Right lobe of liver (tissue), 6 donors: ENCODE measurements around the gene HIVEP2. TPM values are rescaled to one million over a fixed set of nuclear protein-coding genes. Genes with fewer than 3 reads are reported as not detected.

ENCODE experiments used
- ATAC-seq, 4 donors: fragments of 200-7000 bp; cut with Tn5 transposase; one replicate each; pipeline ENCODE4 v1.9.1; 2020; ENCODE audit warnings: mild to moderate bottlenecking in 4 of 4, moderate library complexity in 4 of 4
- DNase-seq, 3 donors: peaks; one replicate each; pipeline ENCODE4 v3.0.0-alpha.2; 2020
- H3K27ac ChIP-seq, 3 donors: fragments of 200-600 bp; one replicate each; pipeline ENCODE4 v1.8.0; 2022
- H3K27me3 ChIP-seq, 2 donors: fragments of 200-600 bp; one replicate each; pipeline ENCODE4 v1.8.0; 2022
- H3K36me3 ChIP-seq, 4 donors: fragments of 200-600 bp; sonication (generic) in 1 of 4; one replicate each; pipeline versions ENCODE4 v1.5.1 to v1.8.0; 2017 to 2022; ENCODE audit warnings: control low read depth in 1 of 4
- H3K4me1 ChIP-seq, 4 donors: fragments of 200-600 bp; sonication (generic) in 1 of 4; one replicate each; pipeline versions ENCODE4 v1.5.1 to v1.8.0; 2017 to 2022; ENCODE audit warnings: control low read depth in 1 of 4
- H3K4me3 ChIP-seq, 3 donors: fragments of 200-600 bp; one replicate each; pipeline ENCODE4 v1.8.0; 2022
- H3K9me3 ChIP-seq, 4 donors: fragments of 200-600 bp; sonication (generic) in 1 of 4; one replicate each; pipeline versions ENCODE4 v1.5.1 to v1.8.0; 2017 to 2022; ENCODE audit warnings: control low read depth in 1 of 4
- POLR2A ChIP-seq: fragments of 450-650 bp; IDR thresholded peaks from one replicate; pipeline ENCODE4 v1.6.1; 2017; ENCODE audit warnings: antibody characterized with exemption, mild to moderate bottlenecking
- WGBS: methylation state at CpG from one replicate; pipeline ENCODE4 v1.1.6; 2018; ENCODE audit warnings: low coverage, low lambda C conversion rate; ENCODE audit not compliant: insufficient coverage; ENCODE audit errors: missing lambda C conversion rate; 5-methylcytosine and 5-hydroxymethylcytosine counted together
- intact Hi-C, 2 donors: fragments of 100-400 bp; cut with DNase I; formaldehyde crosslinking; loops; one replicate each; pipeline versions ENCODE4 v1.11.2 to v1.14.1; 2022
- total RNA-seq, 6 experiments: library from RNA; depleted of rRNA in 2 of 6; stranded (reverse); fragments of >200 nt in 2 of 6; fragmentation: NEBNext Ultra II Directional in 3 of 6; extraction: Animal tissue kit (Norgen Biotek cat#: 25700) in 3 of 6; gene quantifications; one replicate each; pipeline versions ENCODE4 v1.1.0 to v1.2.4, GENCODE V29; 2016 to 2023
- TF ChIP-seq, protein P1 (sequence below), 4 donors: fragments of 200-600 bp in 3 of 4; fragments of 450-650 bp in 1 of 4; IDR thresholded peaks; one replicate each; pipeline versions ENCODE4 v1.5.1 to v1.8.0; 2016 to 2022; ENCODE audit warnings: antibody characterized with exemption in 4 of 4, mild to moderate bottlenecking in 2 of 4
- donor health status: DM: no; HTN: yes; CAD: no.
- donor health status: DM: no; HTN: no; CAD: no.
- donor health status: DM: no; HTN: no; CAD: no.
- donor health status: DM: no; HTN: yes; CAD: no.
- donor health status: DM: no; HTN: yes; CAD: no.

Gene HIVEP2
- total RNA-seq, 6 experiments from 2014 or later: 3.0 to 8.9 (median 5.1) TPM

- Histone ChIP-seq H3K36me3 (no peaks in the 10 kb centered on the region), H3K27ac (peak overlapping the region; percentile 99 to 100 (median 99)), H3K9me3 (no peaks in the 10 kb centered on the region), H3K4me1 (peaks cover 0 to 17% (median 6%) of the 10 kb centered on the region in 4 donors), H3K27me3 (no peaks in the 10 kb centered on the region), H3K4me3 (peak overlapping the region; percentile 82 to 87 (median 84))
- DNase-seq: peak; percentile 93 to 96 (median 96)
- intact Hi-C loops: no loop called here
- peak; percentile 57 to 77 (median 68) for ATAC-seq
- TF ChIP-seq, protein P1, sequence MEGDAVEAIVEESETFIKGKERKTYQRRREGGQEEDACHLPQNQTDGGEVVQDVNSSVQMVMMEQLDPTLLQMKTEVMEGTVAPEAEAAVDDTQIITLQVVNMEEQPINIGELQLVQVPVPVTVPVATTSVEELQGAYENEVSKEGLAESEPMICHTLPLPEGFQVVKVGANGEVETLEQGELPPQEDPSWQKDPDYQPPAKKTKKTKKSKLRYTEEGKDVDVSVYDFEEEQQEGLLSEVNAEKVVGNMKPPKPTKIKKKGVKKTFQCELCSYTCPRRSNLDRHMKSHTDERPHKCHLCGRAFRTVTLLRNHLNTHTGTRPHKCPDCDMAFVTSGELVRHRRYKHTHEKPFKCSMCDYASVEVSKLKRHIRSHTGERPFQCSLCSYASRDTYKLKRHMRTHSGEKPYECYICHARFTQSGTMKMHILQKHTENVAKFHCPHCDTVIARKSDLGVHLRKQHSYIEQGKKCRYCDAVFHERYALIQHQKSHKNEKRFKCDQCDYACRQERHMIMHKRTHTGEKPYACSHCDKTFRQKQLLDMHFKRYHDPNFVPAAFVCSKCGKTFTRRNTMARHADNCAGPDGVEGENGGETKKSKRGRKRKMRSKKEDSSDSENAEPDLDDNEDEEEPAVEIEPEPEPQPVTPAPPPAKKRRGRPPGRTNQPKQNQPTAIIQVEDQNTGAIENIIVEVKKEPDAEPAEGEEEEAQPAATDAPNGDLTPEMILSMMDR (IDR thresholded peaks at IDR 0.05): peak in 2 of 4 donors; percentile 4 to 9
- peak; percentile 89 for TF ChIP-seq POLR2A
- WGBS: 2% methylated on average over 36 of the region's 77 CpGs
Observed at GRCh38 chr6:142946924-142947713, 2.1 kb upstream of the HIVEP2 start.

GRCh38 chr6:142946181-142946923 is 1.4 kb upstream of the HIVEP2 start:
- peaks cover 0 to 17% (median 6%) of the 10 kb centered on the region in 4 donors for H3K4me1 ChIP-seq
- TF ChIP-seq, protein P1 (IDR thresholded peaks at IDR 0.05): no peak
- TF ChIP-seq POLR2A: peak; percentile 94
- intact Hi-C loops: no loop called here
- ATAC-seq: peak; percentile 67 to 79 (median 74)
- DNase-seq: peak; percentile 98 to 99 (median 99)
- no peaks in the 10 kb centered on the region for H3K9me3 ChIP-seq
- peak overlapping the region; percentile 82 to 87 (median 84) for H3K4me3 ChIP-seq
- no peaks in the 10 kb centered on the region for H3K27me3 ChIP-seq
- peak overlapping the region; percentile 99 to 100 (median 99) for H3K27ac ChIP-seq
- H3K36me3 ChIP-seq: no peaks in the 10 kb centered on the region
- 0% methylated on average over 22 of the region's 62 CpGs for WGBS

GRCh38 chr6:142945446-142946180 is 637 bp upstream of the HIVEP2 start:
- 0% methylated on average over 10 of the region's 75 CpGs for WGBS
- no peak for TF ChIP-seq POLR2A
- TF ChIP-seq, protein P1 (IDR thresholded peaks at IDR 0.05): no peak
- DNase-seq (peak in 2 of 3 donors; percentile 56 to 75), ATAC-seq (peak; percentile 0 to 17 (median 4))
- H3K36me3 ChIP-seq: no peaks in the 10 kb centered on the region
- H3K27me3 ChIP-seq: no peaks in the 10 kb centered on the region
- H3K4me3 ChIP-seq: peak overlapping the region; percentile 82 to 87 (median 84)
- no peaks in the 10 kb centered on the region for H3K9me3 ChIP-seq
- peak overlapping the region; percentile 99 to 100 (median 99) for H3K27ac ChIP-seq
- peaks cover 0 to 17% (median 6%) of the 10 kb centered on the region in 4 donors for H3K4me1 ChIP-seq
- intact Hi-C loops: no loop called here
